Stomach (tissue), 4 donors: ENCODE data around the gene LYPD6B.

Source experiments
- CTCF ChIP-seq, 7 experiments: fragments of 450-650 bp in 4 of 7; fragments of 200-600 bp in 3 of 7; sonication (generic) in 3 of 7; IDR thresholded peaks; one replicate each; pipeline ENCODE4 v1.5.1; 2016 to 2019; ENCODE audit warnings: antibody characterized with exemption in 7 of 7, control low read depth in 2 of 7, mild to moderate bottlenecking in 1 of 7
- EP300 ChIP-seq: sonication (generic); formaldehyde crosslinking; IDR thresholded peaks from one replicate; pipeline ENCODE4 v1.6.1; 2017; ENCODE audit warnings: antibody characterized with exemption
- POLR2AphosphoS5 ChIP-seq, 3 donors: sonication (generic); formaldehyde crosslinking; IDR thresholded peaks; one replicate each; pipeline ENCODE4 v1.6.1; 2016; ENCODE audit warnings: antibody characterized with exemption in 3 of 3

- TF ChIP-seq EP300 (no peak), CTCF (IDR thresholded peaks at IDR 0.05) (no peak), POLR2AphosphoS5 (IDR thresholded peaks at IDR 0.05) (no peak)
These were observed 126.3 kb downstream of the LYPD6B start for GRCh38 chr2:149164827-149165226.
